HepG2 (cell line): Measurements from ENCODE around the gene C2CD2. TPM values are rescaled to one million over a fixed set of nuclear protein-coding genes. Genes with fewer than 3 reads are reported as not detected.

ENCODE experiments used
- ATAC-seq: fragments of 200-7000 bp; cut with Tn5 transposase; 3 replicates; pipeline ENCODE4 v1.9.1; 2020; ENCODE audit warnings: mild to moderate bottlenecking, moderate library complexity
- BruUV-seq: library from RNA; stranded (reverse); fragments of 400-500 nt; replicated peaks from 2 replicates; lab custom pipeline; 2021; lab: Mats Ljungman, UMichigan
- CTCF ChIA-PET: fragments of 300-600 bp; formaldehyde crosslinking; extraction: SDS; loops from one replicate; lab custom pipeline; 2021; ENCODE audit warnings: low total read pairs, inconsistent platforms, low intra/inter-chr PET ratio; lab: Yijun Ruan, JAX
- POLR2A ChIA-PET: fragments of 350-600 bp; sonication (Branson Sonifier 250); formaldehyde crosslinking; loops from one replicate; lab custom pipeline; 2020; ENCODE audit warnings: antibody characterized with exemption, inconsistent platforms; lab: Yijun Ruan, JAX
- DNase-seq: peaks from one replicate; pipeline ENCODE4 v3.0.0-alpha.2; 2015; ENCODE audit warnings: low spot score
- FAIRE-seq: peaks from 3 replicates; lab custom pipeline; 2011; peaks lifted over from hg19 to GRCh38; lab: Jason Lieb, UNC
- H2AFZ ChIP-seq: one replicate; pipeline ENCODE4 v1.6.1; 2011; ENCODE audit warnings: low read length, inconsistent platforms
- H3K27ac ChIP-seq: fragments of 300-600 bp; 3 replicates; pipeline ENCODE4 v1.8.0; 2011; ENCODE audit warnings: mixed run types, mild to moderate bottlenecking, mixed read lengths, low read length, inconsistent platforms; ENCODE audit not compliant: insufficient read depth; ENCODE audit errors: extremely low read length
- H3K27me3 ChIP-seq, 2 experiments: fragments of 200-600 bp in 1 of 2; 2 replicates in 1 of 2; 3 replicates in 1 of 2; pipeline versions ENCODE4 v1.6.0 to v1.8.0; 2011; ENCODE audit warnings: low read length in 2 of 2, mild to moderate bottlenecking in 2 of 2, moderate library complexity in 2 of 2, inconsistent platforms in 1 of 2; ENCODE audit not compliant: insufficient read depth in 2 of 2, control insufficient read depth in 1 of 2
- H3K36me3 ChIP-seq, 2 experiments: fragments of 200-600 bp in 1 of 2; replicated peaks in 1 of 2; 2 replicates in 1 of 2; 3 replicates in 1 of 2; pipeline versions ENCODE4 v1.5.1 to v1.8.0; 2011; ENCODE audit warnings: low read length in 2 of 2, inconsistent platforms in 1 of 2; ENCODE audit not compliant: insufficient read depth in 2 of 2, control insufficient read depth in 1 of 2
- H3K4me1 ChIP-seq: 2 replicates; pipeline ENCODE4 v1.5.1; 2012; ENCODE audit warnings: low read length, inconsistent platforms; ENCODE audit not compliant: insufficient read depth
- H3K4me2 ChIP-seq: 2 replicates; pipeline ENCODE4 v1.6.0; 2011; ENCODE audit warnings: low read depth, low read length, inconsistent platforms
- H3K4me3 ChIP-seq, 3 experiments: fragments of 200-600 bp in 1 of 3; sonication (generic), shearing (Covaris generic) in 1 of 3; replicated peaks in 1 of 3; 2 replicates each; pipeline ENCODE4 v1.5.1; 2011 to 2016; ENCODE audit warnings: low read length in 3 of 3, inconsistent platforms in 2 of 3, low read depth in 2 of 3, mild to moderate bottlenecking in 2 of 3, control low read depth in 1 of 3, mixed read lengths in 1 of 3; ENCODE audit not compliant: insufficient read depth in 1 of 3
- H3K79me2 ChIP-seq: one replicate; pipeline ENCODE4 v1.6.1; 2011; ENCODE audit warnings: low read length, inconsistent platforms; ENCODE audit not compliant: insufficient read depth
- H3K9ac ChIP-seq: 2 replicates; pipeline ENCODE4 v1.6.0; 2011; ENCODE audit warnings: mild to moderate bottlenecking, low read depth, low read length, inconsistent platforms; ENCODE audit not compliant: insufficient read depth
- H3K9me3 ChIP-seq: 2 replicates; pipeline ENCODE4 v1.5.1; 2012; ENCODE audit warnings: mild to moderate bottlenecking, low read length
- H4K20me1 ChIP-seq: 2 replicates; pipeline ENCODE4 v1.6.0; 2011; ENCODE audit warnings: inconsistent platforms, mild to moderate bottlenecking, low read length, moderate library complexity; ENCODE audit not compliant: insufficient read depth
- AKAP8 ChIP-seq: sonication (generic); formaldehyde crosslinking; IDR thresholded peaks from 2 replicates; pipeline ENCODE4 v1.5.1; 2020; ENCODE audit warnings: mild to moderate bottlenecking, missing genetic modification reagents
- ATAD3A ChIP-seq: sonication (generic); formaldehyde crosslinking; IDR thresholded peaks from 2 replicates; pipeline ENCODE4 v1.4.0; 2020; ENCODE audit warnings: missing genetic modification reagents
- ATF2 ChIP-seq: sonication (generic); formaldehyde crosslinking; IDR thresholded peaks from 2 replicates; pipeline ENCODE4 v1.4.0; 2020; ENCODE audit warnings: missing genetic modification reagents
- CBFB ChIP-seq: sonication (generic); formaldehyde crosslinking; IDR thresholded peaks from 2 replicates; pipeline ENCODE4 v1.4.0; 2020; ENCODE audit warnings: missing genetic modification reagents
- ETV6 ChIP-seq: sonication (generic); formaldehyde crosslinking; conservative IDR thresholded peaks from 2 replicates; pipeline ENCODE4 v1.4.0; 2020; ENCODE audit warnings: missing genetic modification reagents
- FOXA1 ChIP-seq, 2 experiments: fragments of 450-650 bp in 1 of 2; sonication (generic) in 1 of 2; formaldehyde crosslinking in 1 of 2; IDR thresholded peaks; 2 replicates each; pipeline versions ENCODE4 v1.4.0 to v1.6.1; 2016 to 2020; ENCODE audit warnings: missing genetic modification reagents in 1 of 2
- GATAD2A ChIP-seq: IDR thresholded peaks from 2 replicates; pipeline ENCODE4 v1.6.1; 2016
- MAFF ChIP-seq: IDR thresholded peaks from 2 replicates; pipeline ENCODE4 v1.6.1; 2011; ENCODE audit warnings: low read depth, low read length, improper control_type of control experiment
- SMC3 ChIP-seq: IDR thresholded peaks from 2 replicates; pipeline ENCODE4 v1.6.1; 2011; ENCODE audit warnings: low read length, improper control_type of control experiment
- STAG1 ChIP-seq: sonication (generic); formaldehyde crosslinking; IDR thresholded peaks from 2 replicates; pipeline ENCODE4 v1.4.0; 2020; ENCODE audit warnings: missing genetic modification reagents
- ZNF33B ChIP-seq: sonication (generic); formaldehyde crosslinking; IDR thresholded peaks from 2 replicates; pipeline ENCODE4 v1.5.1; 2020; ENCODE audit warnings: mild to moderate bottlenecking, missing genetic modification reagents
- WGBS: methylation state at CpG from one replicate; pipeline ENCODE4 v1.1.6; 2017; ENCODE audit warnings: low lambda C conversion rate; 5-methylcytosine and 5-hydroxymethylcytosine counted together
- in situ Hi-C: cut with HindIII; loops from 2 replicates; pipeline ENCODE4 v1.10.0; 2017; ENCODE audit warnings: low pct_unique_long_range_greater_than_20kb; ENCODE audit not compliant: extremely low pct_ligation_motif_present
- intact Hi-C: fragments of 100-400 bp; cut with micrococcal nuclease; formaldehyde crosslinking; loops from one replicate; pipeline ENCODE4 v1.10.0; 2022; ENCODE audit not compliant: unreplicated experiment
- polyA plus RNA-seq, 8 experiments: library from polyadenylated mRNA; depleted of rRNA in 3 of 8; stranded (reverse) in 7 of 8; unstranded in 1 of 8; fragments of >200 nt; fragmentation: Illumina TruSeq in 4 of 8; extraction: Trizol in 4 of 8; gene quantifications; 2 replicates each; pipeline versions ENCODE4 v1.2.1 to v1.2.3, GENCODE V29; 2011 to 2016; ENCODE audit warnings: low read depth in 4 of 8, missing spikeins in 1 of 8, mixed read lengths in 1 of 8; ENCODE audit not compliant: insufficient read depth in 1 of 8
- total RNA-seq, 5 experiments: library from RNA; depleted of rRNA; stranded (reverse); fragments of >200 nt; fragmentation: Illumina TruSeq; extraction: Trizol; gene quantifications; 2 replicates each; pipeline ENCODE4 v1.2.3, GENCODE V29; 2016; ENCODE audit warnings: low read depth in 1 of 5

C2CD2 gene
- total and polyA plus RNA-seq, 2 of the 13 experiments (the other 11 are each of a cell fraction or from before 2014, with no cell fraction given): 12.5 to 19.7 TPM

DNA sequence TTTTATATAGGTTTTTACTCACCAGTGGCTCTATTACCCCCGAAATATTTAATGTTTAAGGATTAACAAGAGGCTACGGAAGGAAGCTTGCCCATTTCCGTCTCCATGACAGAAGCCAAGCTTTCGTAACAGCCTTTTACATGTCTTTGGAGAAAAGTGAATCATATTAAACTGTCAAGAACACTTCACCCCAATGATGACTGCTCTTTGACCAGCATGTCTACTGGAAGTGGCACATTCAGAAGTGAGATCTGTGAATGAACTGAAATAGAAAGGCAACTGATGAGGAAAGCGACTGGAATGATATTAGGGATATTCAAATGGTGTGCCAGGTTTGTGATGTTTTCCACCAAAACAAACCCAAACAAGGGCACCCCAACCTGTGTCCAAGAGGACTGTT is 66.2 kb downstream of the C2CD2 start (continued):
- TF ChIP-seq ATF2 (CRISPR knock-in tag) (no peak), ZNF33B (no peak), CBFB (no peak)

DNA sequence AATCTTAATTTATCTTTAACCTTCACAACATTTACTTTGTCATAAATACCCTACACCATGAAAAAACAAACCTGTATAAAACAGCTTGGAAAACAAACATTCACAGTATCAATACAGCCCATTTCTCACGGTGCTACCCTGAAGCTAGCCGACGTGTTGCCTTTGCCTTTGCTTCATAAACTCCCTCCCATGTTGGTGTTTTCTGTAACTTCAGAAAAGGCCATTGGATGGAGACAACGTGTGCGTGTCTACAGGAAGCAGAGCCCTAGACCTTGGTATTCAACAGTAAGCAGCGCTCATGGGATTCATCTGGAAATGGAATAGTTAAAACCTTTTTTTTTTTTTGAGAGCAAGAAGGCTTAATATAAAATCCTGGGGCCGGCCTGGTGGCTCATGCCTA is 67.5 kb downstream of the C2CD2 start:
- CTCF ChIA-PET: no interaction called here
- no peak for ATAC-seq

GRCh38 chr21:41885341-41886024 is 68.3 kb downstream of the C2CD2 start:
- no peaks in the 10 kb centered on the region for H3K9me3 ChIP-seq
- H3K4me3 ChIP-seq: no peak overlapping the region
- no peaks in the 10 kb centered on the region for H4K20me1 ChIP-seq
- no peak for DNase-seq
- 69% methylated on average over 20 of the region's 22 CpGs for WGBS
- POLR2A ChIA-PET: no interaction called here
- H3K27ac ChIP-seq: no peak overlapping the region
- intact Hi-C loops (no loop called here), in situ Hi-C loops (no loop called here)
- no TSS peak for BruUV-seq
- peaks cover 0 to 6% of the 10 kb centered on the region in 2 experiments; a peak in 1 of 5 replicates for H3K36me3 ChIP-seq
- H3K4me1 ChIP-seq: peaks cover 18% of the 10 kb centered on the region; the same call in 1 of the 2 replicates
- no peak for FAIRE-seq
- CTCF ChIA-PET: no interaction called here
- no peak overlapping the region for H3K9ac ChIP-seq
- peak; percentile 58 for ATAC-seq
- H3K4me2 ChIP-seq: no peak overlapping the region
- no peaks in the 10 kb centered on the region; a peak in 1 of 5 replicates for H3K27me3 ChIP-seq
- TF ChIP-seq FOXA1 (IDR thresholded peaks at IDR 0.05): no peak
- peak; percentile 20; the same call in 1 of the 2 replicates for TF ChIP-seq FOXA1 (CRISPR knock-in tag; IDR thresholded peaks at IDR 0.05)
- 0 out of 2 replicates have a peak, but pooled peaks have one; percentile 4 for TF ChIP-seq STAG1
- no peak for TF ChIP-seq MAFF
- TF ChIP-seq SMC3: peak; percentile 13; the same call in 1 of the 2 replicates
- no peak for TF ChIP-seq AKAP8 (CRISPR knock-in tag)
- H2AFZ ChIP-seq: no peak overlapping the region
- H3K79me2 ChIP-seq: no peaks in the 10 kb centered on the region

More for the DNA sequence above, 67.5 kb downstream of the C2CD2 start:
- no peak overlapping the region for H2AFZ ChIP-seq
- H3K27ac ChIP-seq: no peak overlapping the region
- no TSS peak for BruUV-seq
- in situ Hi-C loops: no loop called here
- no peaks in the 10 kb centered on the region for H3K9me3 ChIP-seq
- no peak for FAIRE-seq
- H3K27me3 ChIP-seq: no peaks in the 10 kb centered on the region; a peak in 1 of 5 replicates
- peaks cover 0 to 6% of the 10 kb centered on the region in 2 experiments; a peak in 1 of 5 replicates for H3K36me3 ChIP-seq
- POLR2A ChIA-PET: no interaction called here
- no peak for DNase-seq
- no peaks in the 10 kb centered on the region for H3K79me2 ChIP-seq
- H3K9ac ChIP-seq: no peak overlapping the region
- no peak overlapping the region for H3K4me3 ChIP-seq
- no peak for TF ChIP-seq ETV6 (CRISPR knock-in tag)
- TF ChIP-seq ATAD3A (CRISPR knock-in tag): no peak
- no peak for TF ChIP-seq GATAD2A (CRISPR knock-in tag)
- peaks cover 18% of the 10 kb centered on the region; the same call in 1 of the 2 replicates for H3K4me1 ChIP-seq
- H3K4me2 ChIP-seq: no peak overlapping the region
- 94% methylated on average over 7 of the region's 7 CpGs for WGBS
- intact Hi-C loops: no loop called here
- H4K20me1 ChIP-seq: no peaks in the 10 kb centered on the region
